MG63 (cell line): ENCODE measurements around the gene KRTAP5-3. TPM values are rescaled to one million over a fixed set of nuclear protein-coding genes. Genes with fewer than 3 reads are reported as not detected.
"Not testable (repeated sequence)": the region's sequence is repeated elsewhere in the genome, so short reads cannot be mapped to it uniquely, and the experiment has no call there.

ENCODE experiments used
- DNase-seq: peaks from one replicate; pipeline ENCODE4 v3.0.0-alpha.2; 2020
- H3K27me3 ChIP-seq: fragments of 250-450 bp; sonication (Bioruptor Pico); 2 replicates; pipeline ENCODE4 v1.5.1; 2020; ENCODE audit warnings: mild to moderate bottlenecking, moderate library complexity
- H3K36me3 ChIP-seq: fragments of 250-450 bp; sonication (Bioruptor Pico); 2 replicates; pipeline ENCODE4 v1.5.1; 2020; ENCODE audit warnings: mild to moderate bottlenecking, moderate library complexity
- H3K4me3 ChIP-seq: fragments of 250-450 bp; sonication (Bioruptor Pico); 2 replicates; pipeline ENCODE4 v1.5.1; 2020; ENCODE audit warnings: mild to moderate bottlenecking, moderate library complexity
- H3K9me3 ChIP-seq: fragments of 250-450 bp; sonication (Bioruptor Pico); 2 replicates; pipeline ENCODE4 v1.5.1; 2020; ENCODE audit warnings: mild to moderate bottlenecking, moderate library complexity
- total RNA-seq: library from RNA; depleted of rRNA; stranded (reverse); fragments of >200 nt; shearing (Covaris generic); gene quantifications from 2 replicates; pipeline ENCODE4 v1.2.3, GENCODE V29; 2014; ENCODE audit warnings: low replicate concordance

The KRTAP5-3 gene
- total RNA-seq, 1 experiment from 2014 or later = not detected

DNA sequence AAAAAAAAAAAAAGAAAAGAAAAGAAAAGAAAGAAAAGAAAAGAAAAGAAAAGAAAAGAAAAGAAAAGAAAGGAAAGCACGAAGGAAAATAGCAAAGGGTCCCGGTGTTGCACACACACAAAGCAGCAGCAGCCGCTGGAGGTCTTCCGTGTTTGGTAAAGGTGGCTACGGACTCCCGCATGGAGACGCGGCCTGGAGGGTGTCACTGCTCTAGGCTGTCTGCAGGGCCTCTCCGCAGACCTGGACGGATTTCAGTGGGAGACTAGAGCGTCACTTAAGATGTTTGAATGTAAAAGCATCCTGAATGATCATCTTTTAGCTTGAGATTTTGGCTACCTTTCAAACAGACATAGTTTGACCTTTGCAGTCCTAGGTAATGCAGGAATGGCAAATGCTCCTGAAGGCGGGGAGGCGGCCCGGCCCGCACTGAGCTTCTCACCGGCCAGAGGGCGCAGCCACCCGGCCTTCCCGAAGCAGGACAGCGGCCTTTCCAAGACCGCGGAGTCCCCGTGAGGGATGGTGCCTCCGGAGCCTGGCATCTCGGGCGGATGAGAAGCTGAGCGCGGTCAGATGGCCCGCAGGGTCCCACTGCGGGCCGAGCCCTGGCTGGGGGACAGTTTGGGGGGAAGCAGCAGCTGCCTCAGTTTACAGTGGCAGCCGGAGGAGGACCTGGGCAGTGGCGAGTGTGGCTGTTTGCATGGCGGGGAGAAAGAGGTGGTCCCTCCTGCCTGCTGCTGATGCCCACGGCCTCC, 39.8 kb upstream of the KRTAP5-3 start:
- no peaks in the 10 kb centered on the region for H3K36me3 ChIP-seq
- H3K4me3 ChIP-seq = no peak overlapping the region
- H3K9me3 ChIP-seq = no peaks in the 10 kb centered on the region
- H3K27me3 ChIP-seq = 0 out of 2 replicates have a peak, but pooled peaks cover 3% of the 10 kb centered on the region
- no peak for DNase-seq

GRCh38 chr11:1646540-1646939, 38.3 kb upstream of the KRTAP5-3 start:
- H3K27me3 ChIP-seq, H3K4me3 ChIP-seq, DNase-seq, H3K36me3 ChIP-seq, H3K9me3 ChIP-seq: not testable (repeated sequence)

DNA sequence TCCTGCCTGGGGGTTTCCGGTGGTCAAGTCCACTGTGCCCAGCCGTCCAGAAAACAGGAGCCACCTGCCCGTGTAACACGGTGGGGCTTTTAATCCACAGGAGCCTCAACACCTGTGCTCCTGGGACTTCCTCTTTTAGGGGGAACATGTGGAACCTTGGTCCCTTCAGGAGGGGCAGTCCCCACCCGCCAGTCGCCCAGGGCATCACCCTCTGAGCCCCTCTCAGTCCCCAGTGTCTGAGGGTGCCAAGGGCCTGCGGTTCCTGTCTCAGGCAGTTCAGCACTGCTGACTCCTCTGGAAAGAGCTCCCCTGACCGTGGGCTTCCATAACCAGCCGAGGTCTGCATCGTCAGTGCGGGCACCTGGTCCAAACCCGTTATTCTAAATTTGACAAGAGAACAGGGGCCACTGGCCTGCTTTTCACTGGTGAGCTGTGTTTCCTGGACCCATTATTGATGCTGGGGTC, 37.1 kb upstream of the KRTAP5-3 start:
- 0 out of 2 replicates have a peak, but pooled peaks cover 3% of the 10 kb centered on the region for H3K27me3 ChIP-seq
- no peaks in the 10 kb centered on the region for H3K9me3 ChIP-seq
- no peak overlapping the region for H3K4me3 ChIP-seq
- H3K36me3 ChIP-seq = no peaks in the 10 kb centered on the region
- DNase-seq = no peak

DNA sequence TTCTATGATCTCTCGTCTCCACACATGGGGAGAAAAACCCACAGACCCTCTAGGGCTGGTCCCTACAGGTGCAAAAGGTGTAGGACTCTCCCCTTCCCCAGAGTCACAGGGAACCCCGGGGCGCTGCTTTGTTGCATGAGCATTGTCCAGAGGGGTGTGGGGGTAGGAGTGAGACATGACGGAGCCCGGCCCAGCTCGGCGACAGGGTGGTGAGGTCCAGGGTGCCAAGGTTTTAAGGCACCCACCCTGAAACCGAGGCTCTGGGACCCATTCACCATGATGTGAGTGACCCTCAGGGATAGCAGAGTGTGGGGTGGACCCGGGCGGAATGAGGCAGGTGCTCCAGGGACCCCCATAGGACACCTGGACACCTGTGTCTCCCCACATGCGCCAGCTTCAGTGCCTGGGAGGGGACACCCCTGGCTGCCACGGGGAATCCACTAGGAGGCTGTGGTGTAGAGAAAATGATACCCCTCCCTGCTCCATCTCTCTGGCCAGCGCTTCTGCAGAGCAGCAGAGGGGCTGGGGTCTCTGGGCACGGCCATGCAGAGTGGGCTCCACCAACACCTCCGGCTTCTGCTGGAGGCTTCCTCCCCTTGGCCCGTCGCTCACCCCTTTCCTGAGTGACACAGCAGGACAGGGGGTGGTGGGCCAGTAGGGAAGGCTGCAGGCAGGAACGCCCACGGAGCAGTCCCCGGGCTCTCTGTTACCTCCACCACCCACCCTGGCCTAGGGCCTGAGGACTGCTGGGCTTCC, 36.5 kb upstream of the KRTAP5-3 start:
- H3K36me3 ChIP-seq = no peaks in the 10 kb centered on the region
- no peaks in the 10 kb centered on the region for H3K9me3 ChIP-seq
- DNase-seq = no peak
- no peak overlapping the region for H3K4me3 ChIP-seq
- 0 out of 2 replicates have a peak, but pooled peaks cover 6% of the 10 kb centered on the region for H3K27me3 ChIP-seq

DNA sequence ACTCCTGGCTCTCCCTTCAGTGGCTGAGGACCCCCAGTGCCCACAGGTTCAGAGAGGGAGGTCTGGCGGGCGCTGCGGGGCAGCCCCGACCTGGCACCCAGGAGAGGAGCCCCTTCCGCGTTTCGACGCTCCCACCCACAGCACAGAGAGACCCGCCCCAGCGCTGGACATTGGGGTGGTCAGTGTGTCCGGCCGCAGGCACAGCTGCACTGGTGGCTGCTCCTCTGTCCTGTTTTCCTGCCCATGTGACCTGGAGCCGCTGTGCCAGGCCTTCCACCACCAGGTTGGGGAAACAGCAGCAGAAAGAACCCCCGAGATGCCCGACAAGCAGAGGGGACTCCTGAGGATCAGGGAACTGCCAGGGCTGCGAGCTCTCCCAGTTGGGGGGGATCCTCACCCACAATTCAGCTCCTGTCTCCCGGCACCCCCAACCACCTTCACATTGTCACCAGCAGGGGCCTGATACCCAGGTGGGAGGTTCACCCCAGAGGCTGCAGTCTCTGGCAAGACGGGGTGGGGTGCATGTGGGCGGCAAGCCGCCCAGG, 35.0 kb upstream of the KRTAP5-3 start:
- H3K4me3 ChIP-seq = no peak overlapping the region
- H3K27me3 ChIP-seq = peaks cover 13% of the 10 kb centered on the region; the same call in 1 of the 2 replicates
- DNase-seq = no peak
- H3K9me3 ChIP-seq = no peaks in the 10 kb centered on the region
- no peaks in the 10 kb centered on the region for H3K36me3 ChIP-seq

DNA sequence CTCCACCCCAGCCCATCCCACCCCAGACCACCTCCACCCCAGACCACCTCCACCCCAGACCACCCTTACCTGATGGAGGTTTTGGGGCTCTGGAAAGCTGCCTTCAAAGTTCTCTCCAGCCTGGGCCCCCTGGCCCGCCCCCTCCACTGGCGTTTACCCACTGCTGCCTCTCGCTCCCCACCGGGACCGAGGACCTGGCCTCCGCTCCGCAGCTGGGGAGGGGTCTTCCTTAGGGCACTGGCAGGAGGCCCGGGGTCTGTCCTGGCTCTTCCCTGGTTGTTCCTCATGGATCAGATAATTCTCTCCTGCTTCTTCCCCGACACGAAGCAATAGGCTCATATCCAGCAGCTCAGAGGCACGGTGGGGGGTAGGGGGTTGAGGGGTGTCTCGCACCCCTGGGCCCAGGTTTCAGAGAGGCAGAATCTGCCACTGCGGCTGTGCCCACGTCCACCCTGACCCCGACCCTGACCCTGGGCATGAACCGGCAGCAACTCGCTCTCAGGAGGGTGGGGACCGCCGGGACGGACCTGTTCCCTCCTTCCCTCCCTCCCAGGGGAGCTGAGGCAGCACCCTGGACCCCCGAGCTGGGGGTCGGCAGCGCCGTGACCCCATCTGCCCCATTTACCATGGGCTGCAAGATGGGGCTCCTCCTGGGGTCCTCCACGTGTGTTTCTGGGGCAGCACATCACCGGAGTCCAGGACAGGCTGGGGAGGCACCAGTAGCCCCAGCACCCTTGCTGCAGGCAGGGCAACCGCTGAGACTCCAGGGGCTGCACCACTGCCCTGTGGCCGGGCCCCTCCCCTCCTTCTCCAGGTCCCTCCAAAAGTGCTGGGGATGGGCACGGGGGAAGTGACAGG, 34.3 kb upstream of the KRTAP5-3 start:
- Histone ChIP-seq H3K36me3 (no peaks in the 10 kb centered on the region), H3K4me3 (no peak overlapping the region), H3K9me3 (no peaks in the 10 kb centered on the region), H3K27me3 (peaks cover 13% of the 10 kb centered on the region; the same call in 1 of the 2 replicates)
- no peak for DNase-seq

- H3K4me3 ChIP-seq = no peak overlapping the region
- peaks cover 20% of the 10 kb centered on the region for H3K27me3 ChIP-seq
- no peaks in the 10 kb centered on the region for H3K9me3 ChIP-seq
- no peaks in the 10 kb centered on the region for H3K36me3 ChIP-seq
- no peak for DNase-seq
Observed at GRCh38 chr11:1641096-1641495, 32.8 kb upstream of the KRTAP5-3 start.

DNA sequence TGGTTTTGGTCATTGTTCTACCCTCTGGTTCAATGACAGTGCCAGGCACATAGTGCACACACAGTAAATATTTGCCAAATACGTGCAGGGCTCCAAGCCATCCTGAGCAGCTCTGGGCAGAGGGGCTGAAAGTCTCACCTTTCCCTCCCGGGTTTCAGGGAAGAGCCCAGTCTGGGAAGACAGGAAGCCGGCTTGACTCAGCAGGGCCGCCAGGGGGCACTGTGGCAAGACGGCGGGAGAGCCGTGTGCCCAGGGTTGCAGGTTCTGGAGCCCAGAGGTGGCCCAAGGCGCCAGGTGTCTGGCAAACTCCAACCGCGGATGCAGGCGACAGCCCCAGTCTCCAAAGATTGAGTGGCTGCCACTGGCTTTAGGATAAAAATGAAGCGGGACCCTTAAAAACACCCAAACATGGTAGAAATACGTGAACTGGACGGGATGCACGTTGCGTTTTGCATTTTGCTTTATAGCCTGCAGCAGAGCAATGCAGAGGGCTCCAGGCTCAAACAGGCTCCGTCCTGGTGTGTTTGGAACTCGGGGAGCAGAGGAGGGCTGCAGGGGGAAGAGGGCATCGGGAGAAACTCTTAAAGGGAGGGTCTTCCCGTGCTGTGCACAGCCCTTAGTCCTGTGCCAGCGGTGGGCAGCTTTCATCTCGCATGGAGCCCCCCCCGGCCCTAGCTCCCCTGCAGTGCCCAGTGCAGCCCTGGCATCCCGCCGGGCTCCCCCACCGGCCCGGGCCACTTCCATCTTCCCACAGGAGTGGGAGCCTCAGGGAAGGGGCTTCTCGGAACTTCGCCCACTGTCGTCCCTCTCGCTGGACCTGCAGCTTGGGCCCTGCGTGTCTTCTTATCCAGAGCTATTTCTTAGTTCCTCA, 32.0 kb upstream of the KRTAP5-3 start:
- Histone ChIP-seq H3K4me3 (no peak overlapping the region), H3K36me3 (no peaks in the 10 kb centered on the region), H3K9me3 (no peaks in the 10 kb centered on the region), H3K27me3 (peaks cover 23% of the 10 kb centered on the region)
- DNase-seq = peak; percentile 30

DNA sequence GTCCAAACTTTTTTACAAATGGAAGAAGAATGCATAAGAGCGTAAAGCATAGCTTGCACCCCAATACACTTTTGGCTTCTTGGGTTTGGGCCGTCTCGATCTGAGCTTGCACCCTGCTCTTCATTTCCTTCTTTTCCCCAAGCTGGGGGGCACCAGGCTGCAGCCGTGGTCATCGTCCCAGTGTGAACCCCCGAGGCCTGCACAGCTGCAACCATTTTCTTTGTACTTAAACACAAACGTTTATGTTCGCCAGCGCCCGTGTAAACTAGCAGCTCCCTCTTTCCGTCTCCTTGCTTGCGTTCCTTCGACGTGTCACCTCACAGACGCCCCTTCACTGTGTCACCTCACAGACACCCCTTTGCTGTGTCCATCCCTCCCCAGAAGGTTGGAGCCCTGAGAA, 31.4 kb upstream of the KRTAP5-3 start:
- DNase-seq = no peak
- peaks cover 26% of the 10 kb centered on the region for H3K27me3 ChIP-seq

GRCh38 chr11:1639102-1639620, 30.9 kb upstream of the KRTAP5-3 start:
- DNase-seq = no peak
- Histone ChIP-seq H3K36me3 (no peaks in the 10 kb centered on the region), H3K9me3 (no peaks in the 10 kb centered on the region), H3K4me3 (no peak overlapping the region), H3K27me3 (peaks cover 31% of the 10 kb centered on the region)

More for the DNA sequence above, 31.4 kb upstream of the KRTAP5-3 start:
- Histone ChIP-seq H3K36me3 (no peaks in the 10 kb centered on the region), H3K4me3 (no peak overlapping the region), H3K9me3 (no peaks in the 10 kb centered on the region)

- no peaks in the 10 kb centered on the region for H3K36me3 ChIP-seq
- no peaks in the 10 kb centered on the region for H3K9me3 ChIP-seq
- H3K4me3 ChIP-seq = no peak overlapping the region
- peaks cover 35% of the 10 kb centered on the region for H3K27me3 ChIP-seq
- no peak for DNase-seq
Observed at GRCh38 chr11:1638344-1638743, 30.1 kb upstream of the KRTAP5-3 start.

DNA sequence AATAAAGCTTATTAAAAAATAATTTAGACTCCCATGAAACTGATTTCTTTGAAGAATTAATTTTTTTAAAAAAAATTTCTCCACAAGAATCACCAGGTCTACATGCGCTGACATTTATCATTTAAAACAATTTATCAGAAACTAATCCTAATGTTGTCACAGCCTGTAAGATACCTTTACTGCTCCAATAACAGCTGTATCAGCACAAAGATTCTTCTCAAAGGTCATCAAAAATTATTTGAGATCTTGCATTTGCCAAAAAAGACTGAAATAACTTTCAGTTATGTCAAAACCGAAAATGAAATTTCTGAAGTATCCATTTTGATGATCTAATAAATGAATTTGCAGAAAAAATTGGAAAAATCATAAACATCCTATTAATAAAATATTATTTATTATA, 29.4 kb upstream of the KRTAP5-3 start:
- H3K36me3 ChIP-seq = no peaks in the 10 kb centered on the region
- no peak for DNase-seq
- H3K9me3 ChIP-seq = no peaks in the 10 kb centered on the region
- peaks cover 35% of the 10 kb centered on the region for H3K27me3 ChIP-seq
- H3K4me3 ChIP-seq = no peak overlapping the region

DNA sequence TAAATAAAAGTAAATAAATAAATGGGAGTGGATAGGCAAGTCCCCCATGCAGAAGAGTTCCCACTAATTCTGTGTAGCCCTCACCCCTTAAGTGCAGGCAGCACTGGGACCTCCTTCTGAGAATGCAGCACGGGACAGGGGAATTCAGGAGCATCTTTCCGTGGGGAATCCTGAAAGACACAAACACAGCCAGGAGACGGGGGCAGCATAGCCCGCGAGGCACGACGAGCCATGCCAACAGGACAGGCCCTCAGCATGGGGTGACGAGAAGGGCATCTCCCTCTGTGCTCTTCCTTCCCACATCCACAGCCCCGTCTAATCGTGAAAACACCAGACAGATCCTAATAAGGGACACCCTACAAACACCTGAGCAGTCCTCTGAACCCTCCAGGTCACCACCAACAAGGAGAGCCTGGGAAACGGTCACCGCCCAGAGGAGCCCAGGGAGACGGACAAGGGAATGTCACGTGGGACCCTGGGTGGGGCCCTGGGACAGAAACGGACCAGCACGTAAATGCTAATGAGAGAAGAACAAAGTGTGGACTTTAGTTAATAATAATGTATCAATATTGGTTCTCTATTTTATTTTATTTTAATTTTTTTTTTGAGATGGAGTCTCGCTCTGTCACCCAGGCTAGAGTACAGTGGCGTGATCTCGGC, 28.2 kb upstream of the KRTAP5-3 start:
- peaks cover 42% of the 10 kb centered on the region for H3K27me3 ChIP-seq
- no peak for DNase-seq
- no peak overlapping the region for H3K4me3 ChIP-seq
- H3K36me3 ChIP-seq = no peaks in the 10 kb centered on the region
- H3K9me3 ChIP-seq = no peaks in the 10 kb centered on the region

- Histone ChIP-seq H3K9me3 (no peaks in the 10 kb centered on the region), H3K27me3 (peaks cover 51% of the 10 kb centered on the region), H3K36me3 (no peaks in the 10 kb centered on the region), H3K4me3 (no peak overlapping the region)
- no peak for DNase-seq
Observed at GRCh38 chr11:1633864-1634263, 25.6 kb upstream of the KRTAP5-3 start.

GRCh38 chr11:1632053-1632714, 23.9 kb upstream of the KRTAP5-3 start:
- Histone ChIP-seq H3K36me3 (no peaks in the 10 kb centered on the region), H3K27me3 (peaks cover 53% of the 10 kb centered on the region), H3K4me3 (no peak overlapping the region), H3K9me3 (no peaks in the 10 kb centered on the region)
- no peak for DNase-seq
